ENCODE measurements around the gene ST3GAL2.
"Not testable (repeated sequence)": the region's sequence is repeated elsewhere in the genome, so short reads cannot be mapped to it uniquely, and the experiment has no call there.

The ST3GAL2 gene

DNA sequence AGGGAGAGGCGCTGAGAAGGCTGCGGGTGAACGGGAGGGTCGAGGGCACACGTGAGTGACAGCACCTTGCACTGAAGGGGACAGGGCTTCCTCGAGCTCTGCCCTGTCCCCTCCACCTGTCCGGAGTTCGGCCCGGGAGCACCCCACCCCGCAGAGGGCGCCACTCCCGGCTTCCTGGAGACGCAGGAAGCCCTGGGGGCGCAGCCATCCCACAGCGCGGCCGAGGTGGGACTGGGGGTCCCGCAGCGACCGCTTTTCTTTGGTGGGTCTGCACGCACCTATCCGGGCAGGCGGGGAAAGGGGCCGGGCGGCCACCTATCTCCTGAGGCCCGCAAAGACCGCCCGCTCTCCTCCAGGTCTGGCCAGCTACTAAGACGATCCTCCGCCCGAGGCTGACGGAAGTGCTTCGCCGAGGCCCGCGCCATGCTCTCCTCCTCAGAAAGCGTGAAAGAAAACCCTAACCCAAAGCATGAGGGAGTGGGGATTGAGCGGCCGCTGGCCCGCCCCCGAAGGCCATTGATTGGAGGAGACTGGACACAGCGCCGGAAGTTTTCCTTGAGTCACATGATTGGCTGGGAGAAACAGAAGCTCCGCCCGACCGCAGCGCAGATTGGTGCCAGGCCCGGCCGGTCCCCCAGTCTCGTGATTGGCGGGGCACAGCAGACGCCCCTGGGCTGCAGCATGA, 57.8 kb downstream of the ST3GAL2 start:
- peak; percentile 94 to 97 for DNase-seq

GRCh38 chr16:70380248-70380918, 58.5 kb downstream of the ST3GAL2 start:
- peak; percentile 59 to 75 for DNase-seq

- no peak for DNase-seq
These were observed 59.9 kb downstream of the ST3GAL2 start for GRCh38 chr16:70378869-70379493.

DNA sequence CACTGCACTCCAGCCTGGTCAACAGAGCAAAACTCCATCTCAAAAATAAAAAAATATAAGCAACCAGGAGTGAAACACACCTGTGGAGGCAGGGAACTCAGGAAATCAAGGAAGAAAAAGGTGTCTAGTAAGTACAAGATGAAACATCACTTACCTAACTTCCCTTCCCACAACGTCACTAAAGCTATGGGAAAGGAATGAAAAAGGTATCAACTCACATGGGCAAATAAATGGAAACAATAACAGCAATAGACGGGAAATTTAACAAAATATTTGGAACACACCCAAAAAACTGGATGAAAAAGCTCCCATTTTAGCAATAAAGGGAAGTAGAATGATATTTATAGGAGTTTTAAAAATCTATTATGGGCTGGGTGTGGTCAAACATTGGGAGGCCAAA, 61.1 kb downstream of the ST3GAL2 start:
- no peak for DNase-seq

- DNase-seq = no peak
These were observed 63.0 kb downstream of the ST3GAL2 start for GRCh38 chr16:70375636-70376611.

GRCh38 chr16:70374213-70374612, 64.7 kb downstream of the ST3GAL2 start:
- DNase-seq = no peak

DNA sequence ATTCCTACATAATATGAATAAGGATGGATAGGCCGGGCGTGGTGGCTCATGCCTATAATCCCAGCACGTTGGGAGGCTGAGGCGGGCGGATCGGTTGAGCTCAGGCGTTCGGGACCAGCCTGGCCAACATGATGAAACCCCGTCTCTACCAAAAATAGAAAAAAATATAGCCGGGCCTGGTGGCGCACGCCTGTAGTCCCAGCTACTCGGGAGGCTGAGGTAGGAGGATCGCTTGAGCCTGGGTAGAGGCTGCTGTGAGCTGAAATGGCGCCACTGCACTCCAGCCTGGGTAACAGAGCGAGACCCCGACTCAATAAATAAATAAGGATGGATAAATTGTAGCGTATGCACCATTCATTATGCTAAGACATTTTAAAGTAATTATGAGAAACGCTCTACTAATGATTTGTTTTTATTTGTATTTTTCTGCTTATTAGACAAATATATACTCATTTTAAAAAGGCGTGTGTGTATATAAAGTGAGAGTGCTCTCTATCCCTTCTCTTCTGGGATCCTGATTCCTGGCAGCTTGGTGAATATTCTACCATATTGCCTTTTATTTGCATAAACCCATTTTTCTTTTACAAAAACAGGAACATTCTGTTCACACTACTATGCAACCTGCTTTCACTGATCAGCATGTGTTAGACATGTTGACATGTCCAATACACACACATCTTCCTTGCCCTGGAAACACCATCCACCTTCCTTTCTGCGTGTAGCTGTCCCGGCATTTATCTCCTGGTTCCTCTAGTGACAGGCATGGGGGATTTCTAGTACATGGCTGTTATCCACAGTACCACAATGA, 65.8 kb downstream of the ST3GAL2 start:
- DNase-seq = no peak

GRCh38 chr16:70370924-70371323, 68.0 kb downstream of the ST3GAL2 start:
- DNase-seq = no peak

DNA sequence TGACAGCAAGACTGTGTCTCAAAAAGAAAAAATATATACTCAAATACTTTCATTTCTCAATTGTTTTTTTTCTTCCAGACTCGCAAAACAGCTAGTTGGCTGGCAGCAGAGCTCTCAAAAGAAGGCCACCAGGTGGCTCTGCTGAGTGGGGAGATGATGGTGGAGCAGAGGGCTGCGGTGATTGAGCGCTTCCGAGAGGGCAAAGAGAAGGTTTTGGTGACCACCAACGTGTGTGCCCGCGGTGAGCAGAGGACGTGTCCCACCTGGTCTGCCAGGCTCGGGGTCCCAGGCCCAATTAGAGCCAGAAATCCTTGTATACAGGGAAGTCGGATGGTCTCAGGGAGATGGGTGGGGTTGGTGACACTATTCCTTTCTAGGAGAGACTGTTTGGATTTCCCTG, 68.8 kb downstream of the ST3GAL2 start:
- DNase-seq = peak in 1 of 2 experiments; percentile 1

DNA sequence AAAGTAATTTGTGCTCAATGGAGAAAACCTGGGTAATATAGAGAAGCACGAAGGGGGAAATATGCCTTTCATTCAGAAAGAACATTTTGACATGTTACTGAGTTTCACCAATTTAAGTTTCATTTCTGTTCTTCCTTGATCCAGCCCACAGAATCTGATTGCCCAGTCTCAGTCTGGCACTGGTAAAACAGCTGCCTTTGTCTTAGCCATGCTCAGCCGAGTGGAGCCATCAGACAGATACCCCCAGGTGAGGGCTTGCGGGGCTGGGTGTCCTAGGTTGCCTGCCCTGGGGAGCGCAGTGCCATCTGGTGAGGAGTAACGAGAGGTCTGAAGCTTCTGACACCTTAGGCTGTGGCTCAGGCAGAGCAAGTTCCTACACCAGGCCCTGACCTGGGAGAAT, 74.5 kb downstream of the ST3GAL2 start:
- no peak for DNase-seq

DNA sequence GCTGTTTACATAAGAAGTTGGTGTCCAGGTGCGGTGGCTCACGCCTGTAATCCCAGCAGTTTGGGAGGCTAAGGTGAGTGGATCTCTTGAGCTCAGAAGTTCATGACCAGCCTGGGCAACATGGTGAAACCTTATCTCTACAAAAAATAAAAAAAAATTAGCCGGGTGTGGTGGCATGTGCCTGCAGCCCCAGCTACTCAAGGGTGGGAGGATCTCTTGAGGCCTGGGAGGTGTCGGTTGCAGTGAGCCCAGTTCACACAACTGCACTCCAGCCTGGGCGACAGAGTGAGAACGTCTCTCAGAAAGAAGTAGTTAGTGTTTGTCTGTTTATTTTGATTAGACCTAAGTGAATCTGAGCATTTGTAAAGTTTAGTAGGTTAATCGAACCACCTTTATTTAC, 79.3 kb downstream of the ST3GAL2 start:
- no peak for DNase-seq

DNA sequence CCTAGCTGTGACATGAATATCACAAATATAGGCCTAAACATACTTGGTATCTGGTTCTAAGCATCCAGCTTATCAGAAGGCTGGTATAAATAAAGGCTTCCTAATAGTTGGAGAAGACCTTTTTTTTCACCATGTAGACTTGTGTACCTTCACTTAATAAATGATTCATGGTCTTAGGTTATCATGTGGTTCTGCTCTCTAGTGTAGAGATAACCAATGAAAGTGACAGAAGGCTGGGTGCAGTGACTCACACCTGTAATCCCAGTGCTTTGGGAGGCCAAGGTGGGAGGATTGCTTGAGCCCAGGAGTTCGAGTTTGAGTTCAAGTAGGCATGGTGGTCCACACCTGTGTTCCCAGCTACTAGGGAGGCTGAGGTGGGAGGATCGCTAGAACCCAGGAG, 89.1 kb downstream of the ST3GAL2 start:
- DNase-seq = no peak

DNA sequence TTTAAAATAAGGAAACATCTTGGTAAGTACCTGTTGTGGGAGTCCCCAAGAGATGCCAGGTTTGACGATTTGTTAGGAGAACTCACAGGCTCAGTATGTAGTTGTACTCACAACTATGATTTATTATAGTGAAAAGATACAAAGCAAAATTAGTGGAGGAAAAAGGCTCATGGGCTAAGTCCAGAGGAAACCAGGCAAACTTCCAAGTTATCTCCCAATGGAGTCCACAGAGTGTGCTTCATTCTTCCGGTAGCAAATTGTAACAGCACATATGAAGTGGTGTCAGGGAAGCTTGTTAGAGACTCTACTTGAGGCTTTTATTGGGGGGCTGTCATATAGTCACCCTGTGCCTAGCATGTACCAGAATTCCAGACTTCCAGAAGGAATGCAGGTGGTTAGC, 89.9 kb downstream of the ST3GAL2 start:
- DNase-seq = no peak

DNA sequence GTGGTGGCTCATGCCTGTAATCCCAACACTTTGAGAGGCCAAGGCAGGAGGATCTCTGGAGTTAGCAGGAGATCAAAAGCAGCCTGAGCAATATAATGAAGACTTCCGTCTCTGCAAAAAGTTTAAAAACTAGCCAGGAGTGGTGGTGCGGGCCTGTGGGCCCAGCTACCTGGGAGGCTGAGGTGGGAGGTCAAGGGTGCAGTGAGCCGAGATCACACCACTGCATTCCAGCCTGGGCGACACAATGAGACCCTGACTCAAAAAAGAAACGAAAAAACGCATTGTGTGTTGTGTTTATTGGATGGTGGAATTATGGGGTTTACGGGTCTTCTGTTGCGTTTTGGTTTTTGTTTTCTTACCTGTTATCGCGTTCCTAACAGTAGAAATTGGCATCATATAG, 93.1 kb downstream of the ST3GAL2 start:
- no peak for DNase-seq

DNA sequence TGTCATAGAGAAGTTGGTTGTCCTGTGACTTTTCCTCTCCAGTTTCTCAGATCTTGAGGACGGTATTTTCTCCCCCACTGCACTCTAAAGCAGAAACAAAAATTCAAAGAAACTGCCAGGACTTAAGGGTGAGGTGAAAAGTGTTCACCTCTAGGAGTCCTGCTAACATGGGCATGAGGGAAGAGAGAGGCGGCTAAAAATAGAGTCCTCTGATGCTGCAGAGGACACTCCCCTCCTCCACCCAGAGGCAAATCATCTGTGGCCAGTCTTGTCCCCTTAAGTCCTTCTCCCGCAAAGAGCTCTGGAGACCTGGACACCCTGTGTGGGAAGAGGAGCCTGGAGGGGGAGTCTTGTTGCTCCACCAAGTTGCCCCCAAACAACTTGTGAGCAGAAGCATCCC, 96.9 kb downstream of the ST3GAL2 start:
- no peak for DNase-seq

GRCh38 chr16:70341600-70341999, 97.3 kb downstream of the ST3GAL2 start:
- no peak for DNase-seq

DNA sequence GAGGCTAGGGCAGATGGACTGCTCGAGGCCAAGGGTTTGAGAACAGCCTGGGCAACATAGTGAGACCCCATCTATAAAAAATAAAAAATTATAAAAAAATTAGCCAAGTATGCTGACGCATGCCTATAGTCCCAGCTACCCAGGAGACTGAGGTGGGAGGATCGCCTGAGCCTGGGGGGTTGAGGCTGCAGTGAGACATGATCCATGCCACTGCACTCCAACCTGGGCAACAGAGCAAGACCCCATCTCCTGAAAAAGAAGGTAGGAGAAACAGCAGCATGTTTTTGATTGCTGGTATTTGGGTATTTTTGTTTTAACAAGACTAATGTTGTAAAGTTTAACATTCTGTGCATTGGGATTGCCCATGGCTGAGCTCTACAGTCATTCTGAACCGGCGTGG, 101.1 kb downstream of the ST3GAL2 start:
- no peak for DNase-seq

DNA sequence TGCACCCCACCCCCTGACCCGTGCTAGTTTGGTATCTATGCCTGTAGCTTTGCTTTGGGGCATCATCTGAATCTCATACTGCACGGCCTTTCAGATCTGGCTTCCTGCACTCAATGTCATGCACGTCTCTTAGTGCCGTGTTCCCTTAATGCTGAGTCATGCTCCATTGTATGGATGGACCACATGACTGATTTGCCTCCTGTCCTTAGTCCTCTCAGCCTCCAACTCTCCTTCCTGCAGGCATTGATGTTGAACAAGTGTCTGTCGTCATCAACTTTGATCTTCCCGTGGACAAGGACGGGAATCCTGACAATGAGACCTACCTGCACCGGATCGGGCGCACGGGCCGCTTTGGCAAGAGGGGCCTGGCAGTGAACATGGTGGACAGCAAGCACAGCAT, 106.2 kb downstream of the ST3GAL2 start:
- DNase-seq = not testable (repeated sequence)

DNA sequence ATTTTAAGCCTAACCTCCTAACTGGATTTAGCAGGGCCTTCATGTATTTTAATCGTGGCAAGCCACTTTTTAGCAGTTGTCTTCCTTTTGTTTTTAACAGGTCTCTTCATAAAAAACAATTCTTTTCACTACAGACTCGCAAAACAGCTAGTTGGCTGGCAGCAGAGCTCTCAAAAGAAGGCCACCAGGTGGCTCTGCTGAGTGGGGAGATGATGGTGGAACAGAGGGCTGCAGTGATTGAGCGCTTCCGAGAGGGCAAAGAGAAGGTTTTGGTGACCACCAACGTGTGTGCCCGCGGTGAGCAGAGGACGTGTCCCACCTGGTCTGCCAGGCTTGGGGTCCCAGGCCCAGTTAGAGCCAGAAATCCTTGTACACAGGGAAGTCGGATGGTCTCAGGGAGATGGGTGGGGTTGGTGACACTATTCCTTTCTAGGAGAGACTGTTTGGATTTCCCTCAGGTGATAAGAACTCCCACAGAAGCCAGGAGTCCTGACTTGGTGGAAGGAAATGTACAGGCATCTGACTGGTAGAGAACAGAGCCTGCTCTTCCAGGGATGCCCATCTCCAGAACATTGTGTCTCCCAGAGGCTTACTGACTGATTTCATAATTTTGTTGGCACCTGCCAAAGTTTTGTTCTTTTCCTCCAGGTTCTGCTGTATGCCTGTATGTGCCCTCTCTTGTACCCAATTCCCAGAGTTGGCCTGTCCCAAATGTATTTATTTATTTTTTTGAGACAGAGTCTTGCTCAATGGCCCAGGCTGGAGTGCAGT, 107.1 kb downstream of the ST3GAL2 start:
- DNase-seq = no peak

- no peak for DNase-seq
These were observed 107.8 kb downstream of the ST3GAL2 start for GRCh38 chr16:70331091-70331490.
